ENCODE measurements around the gene PHLDA3. TPM values are rescaled to one million over a fixed set of nuclear protein-coding genes. Genes with fewer than 3 reads are reported as not detected.

PHLDA3 gene
- total RNA-seq, 3 donors from 2014 or later (not counting 1 experiment from before 2014, with no cell fraction given), result 0.63 to 1.7 (median 1.1) TPM

- intact Hi-C loops (cut with micrococcal nuclease), result no loop called here
- Mint-ChIP-seq H3K4me1 (peaks cover 14 to 27% of the 10 kb centered on the region in 2 donors), H3K36me3 (no peaks in the 10 kb centered on the region)
Observed at GRCh38 chr1:201444792-201445191, 24.2 kb downstream of the PHLDA3 start.

GRCh38 chr1:201443747-201444146, 25.2 kb downstream of the PHLDA3 start:
- H3K36me3 Mint-ChIP-seq, result no peaks in the 10 kb centered on the region
- H3K4me3 Mint-ChIP-seq, result no peak overlapping the region
- intact Hi-C loops (cut with micrococcal nuclease), result no loop called here
- DNase-seq (no peak), ATAC-seq (no peak)
- no peak for TF ChIP-seq CTCF (IDR thresholded peaks at IDR 0.05)
- Histone ChIP-seq H3K9me3 (ENCODE audit: control insufficient read depth, insufficient read depth, low read length) (no peaks in the 10 kb centered on the region), H3K36me3 (ENCODE audit: control insufficient read depth, insufficient read depth, low read length) (no peaks in the 10 kb centered on the region), H3K27me3 (ENCODE audit: control insufficient read depth, insufficient read depth, low read length) (no peaks in the 10 kb centered on the region), H3K4me3 (ENCODE audit: low read length) (no peak overlapping the region), H3K4me1 (ENCODE audit: control insufficient read depth, insufficient read depth, low read length) (peaks cover 3% of the 10 kb centered on the region), H3K27ac (ENCODE audit: low read length) (no peak overlapping the region)
- no peaks in the 10 kb centered on the region for H3K9me3 Mint-ChIP-seq
- peaks cover 14 to 27% of the 10 kb centered on the region in 2 donors for H3K4me1 Mint-ChIP-seq
- peaks cover 2 to 16% of the 10 kb centered on the region in 2 donors for H3K27me3 Mint-ChIP-seq (ENCODE audit: low read depth in 2 of 2)
- no peak overlapping the region for H3K27ac Mint-ChIP-seq
- 95% methylated on average over 7 of the region's 7 CpGs for WGBS (ENCODE audit: insufficient coverage)

More at GRCh38 chr1:201444792-201445191, 24.2 kb downstream of the PHLDA3 start:
- Histone ChIP-seq H3K4me1 (ENCODE audit: control insufficient read depth, insufficient read depth, low read length) (peaks cover 3% of the 10 kb centered on the region), H3K27me3 (ENCODE audit: control insufficient read depth, insufficient read depth, low read length) (no peaks in the 10 kb centered on the region), H3K36me3 (ENCODE audit: control insufficient read depth, insufficient read depth, low read length) (no peaks in the 10 kb centered on the region), H3K9me3 (ENCODE audit: control insufficient read depth, insufficient read depth, low read length) (no peaks in the 10 kb centered on the region), H3K4me3 (ENCODE audit: low read length) (no peak overlapping the region), H3K27ac (ENCODE audit: low read length) (no peak overlapping the region)
- no peak for TF ChIP-seq CTCF (IDR thresholded peaks at IDR 0.05)
- no peak overlapping the region for H3K4me3 Mint-ChIP-seq
- peak overlapping the region in 1 of 2 donors; percentile 69 for H3K27ac Mint-ChIP-seq
- DNase-seq (no peak), ATAC-seq (peak in 1 of 3 donors; percentile 8)
- 67% methylated on average over 4 of the region's 4 CpGs for WGBS (ENCODE audit: insufficient coverage)
- peaks cover 2 to 16% of the 10 kb centered on the region in 2 donors for H3K27me3 Mint-ChIP-seq (ENCODE audit: low read depth in 2 of 2)
- no peaks in the 10 kb centered on the region for H3K9me3 Mint-ChIP-seq

GRCh38 chr1:201436969-201437368, 32.0 kb downstream of the PHLDA3 start:
- Histone ChIP-seq H3K27ac (ENCODE audit: low read length) (no peak overlapping the region), H3K36me3 (ENCODE audit: control insufficient read depth, insufficient read depth, low read length) (no peaks in the 10 kb centered on the region), H3K4me3 (ENCODE audit: low read length) (no peak overlapping the region), H3K27me3 (ENCODE audit: control insufficient read depth, insufficient read depth, low read length) (no peaks in the 10 kb centered on the region), H3K9me3 (ENCODE audit: control insufficient read depth, insufficient read depth, low read length) (no peaks in the 10 kb centered on the region), H3K4me1 (ENCODE audit: control insufficient read depth, insufficient read depth, low read length) (peaks cover 3% of the 10 kb centered on the region)
- ATAC-seq, result no peak
- Mint-ChIP-seq H3K4me3 (no peak overlapping the region), H3K36me3 (no peaks in the 10 kb centered on the region), H3K9me3 (no peaks in the 10 kb centered on the region), H3K27ac (no peak overlapping the region), H3K27me3 (ENCODE audit: low read depth in 2 of 2) (peaks cover 2 to 16% of the 10 kb centered on the region in 2 donors), H3K4me1 (peaks cover 10% of the 10 kb centered on the region in 2 donors)
- no peak for DNase-seq
- 75% methylated on average over 3 of the region's 3 CpGs for WGBS (ENCODE audit: insufficient coverage)
- intact Hi-C loops (cut with micrococcal nuclease), result loop anchor here (5.0 kb wide), 1 partner anchor 75 kb away; no protein-coding TSS in a partner anchor
- no peak for TF ChIP-seq CTCF (IDR thresholded peaks at IDR 0.05)

- Histone ChIP-seq H3K4me3 (ENCODE audit: low read length) (no peak overlapping the region), H3K36me3 (ENCODE audit: control insufficient read depth, insufficient read depth, low read length) (no peaks in the 10 kb centered on the region), H3K9me3 (ENCODE audit: control insufficient read depth, insufficient read depth, low read length) (no peaks in the 10 kb centered on the region), H3K27me3 (ENCODE audit: control insufficient read depth, insufficient read depth, low read length) (no peaks in the 10 kb centered on the region), H3K4me1 (ENCODE audit: control insufficient read depth, insufficient read depth, low read length) (peaks cover 3% of the 10 kb centered on the region), H3K27ac (ENCODE audit: low read length) (no peak overlapping the region)
- Mint-ChIP-seq H3K27me3 (ENCODE audit: low read depth in 2 of 2) (peaks cover 2 to 11% of the 10 kb centered on the region in 2 donors), H3K36me3 (no peaks in the 10 kb centered on the region), H3K4me3 (no peak overlapping the region), H3K9me3 (no peaks in the 10 kb centered on the region), H3K4me1 (peaks cover 10% of the 10 kb centered on the region in 2 donors), H3K27ac (peak overlapping the region; percentile 57 to 62)
- WGBS (ENCODE audit: insufficient coverage), result 76% methylated on average over 6 of the region's 6 CpGs
- no peak for TF ChIP-seq CTCF (IDR thresholded peaks at IDR 0.05)
- no peak for ATAC-seq
- intact Hi-C loops (cut with micrococcal nuclease), result loop anchor here (5.0 kb wide), 1 partner anchor 76 kb away; no protein-coding TSS in a partner anchor
- no peak for DNase-seq
Observed at GRCh38 chr1:201436393-201436792, 32.6 kb downstream of the PHLDA3 start.
